ENCODE results near the gene ZNF829.

The ZNF829 gene

DNA sequence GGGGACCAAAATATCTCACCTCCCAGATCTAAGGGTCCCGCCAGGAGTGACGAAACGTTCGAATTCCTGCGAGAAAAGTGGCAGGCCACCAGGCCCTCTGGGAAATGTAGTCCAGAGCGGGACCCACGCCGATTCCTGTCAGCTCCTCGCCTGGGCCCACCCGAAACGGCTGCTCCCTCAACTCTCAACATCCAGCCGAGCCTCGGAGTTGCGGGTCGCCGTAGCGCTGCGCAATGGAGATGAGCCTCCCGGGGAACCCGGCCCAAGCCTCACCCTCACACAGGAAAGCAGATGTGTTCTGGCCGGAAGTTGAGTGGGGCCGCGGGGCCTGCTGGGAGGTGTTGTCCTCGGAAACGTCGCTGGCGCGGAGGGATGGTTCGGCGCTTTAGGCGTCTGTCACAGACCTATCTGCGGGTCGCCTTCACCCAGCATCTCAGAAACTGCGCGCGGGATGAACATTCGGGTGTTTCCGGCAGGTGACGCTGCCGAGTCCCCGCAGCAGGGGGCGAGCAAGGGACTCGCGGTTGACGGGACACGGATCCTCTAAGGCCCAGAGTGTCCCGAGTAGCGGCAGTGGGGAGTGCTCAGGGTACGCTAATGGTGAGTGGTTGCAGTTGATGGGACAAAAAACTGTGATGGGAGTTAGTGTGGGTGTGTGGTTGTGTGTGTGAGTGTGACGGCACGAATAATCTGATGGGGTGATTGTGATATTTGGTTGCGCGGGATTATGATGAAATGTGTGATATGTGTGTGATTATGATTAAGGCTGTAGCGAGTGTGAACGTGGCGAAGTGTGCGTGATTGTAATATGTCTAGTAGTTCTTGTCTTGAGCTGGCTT, at the start of gene ZNF829, which contains the start of gene ZNF568:
ZNF829 (minus strand) TSS at position 300 of the 839 bp plus-strand sequence. CDS start 1,124 bp downstream, outside the sequence.
ZNF568 (plus strand) TSS at position 341 of the 839 bp plus-strand sequence. CDS start 6,439 bp downstream, outside the sequence.
- DNase-seq (ENCODE audit: low spot score) = peak; percentile 88

DNA sequence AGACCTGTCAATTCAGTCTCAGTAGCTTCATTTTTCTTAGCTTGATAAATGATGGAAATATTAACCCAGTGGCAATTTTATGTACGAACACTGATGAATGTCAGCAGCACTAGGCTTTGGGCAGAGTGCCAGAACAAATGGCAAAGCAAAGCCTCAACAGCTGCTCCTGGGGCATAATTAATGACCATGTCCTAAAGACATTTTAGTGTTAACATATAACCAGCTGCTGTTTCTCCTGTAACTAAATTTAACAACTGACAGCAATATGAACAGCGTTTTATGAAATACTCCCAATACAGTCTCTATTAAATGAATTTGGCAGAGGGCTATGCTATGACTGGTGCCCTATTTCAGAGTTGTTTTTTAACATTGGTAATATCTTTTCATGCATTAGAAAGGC, 47.2 kb upstream of the ZNF829 start:
- DNase-seq (ENCODE audit: low spot score) = no peak

DNA sequence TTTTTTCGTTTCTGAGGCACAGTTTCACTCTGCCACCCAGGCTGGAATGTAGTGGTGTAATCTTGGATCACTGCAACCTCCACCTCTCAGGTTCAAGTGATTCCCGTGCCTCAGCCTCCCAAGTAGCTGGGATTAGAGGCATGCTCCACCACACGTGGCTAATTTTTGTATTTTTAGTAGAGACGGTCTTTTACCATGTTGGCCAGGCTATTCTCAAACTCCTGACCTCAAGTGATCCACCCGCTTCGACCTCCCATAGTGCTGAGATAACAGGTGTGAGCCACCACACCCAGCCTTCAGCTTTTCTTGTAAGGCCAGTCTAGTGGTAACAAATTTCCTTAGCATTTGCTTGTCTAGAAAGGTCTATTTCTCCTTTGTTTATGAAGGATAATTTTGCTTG, 46.3 kb upstream of the ZNF829 start:
- no peak for DNase-seq (ENCODE audit: low spot score)

- DNase-seq (ENCODE audit: low spot score) = no peak
Observed at GRCh38 chr19:36950335-36951119, 34.4 kb upstream of the ZNF829 start.

DNA sequence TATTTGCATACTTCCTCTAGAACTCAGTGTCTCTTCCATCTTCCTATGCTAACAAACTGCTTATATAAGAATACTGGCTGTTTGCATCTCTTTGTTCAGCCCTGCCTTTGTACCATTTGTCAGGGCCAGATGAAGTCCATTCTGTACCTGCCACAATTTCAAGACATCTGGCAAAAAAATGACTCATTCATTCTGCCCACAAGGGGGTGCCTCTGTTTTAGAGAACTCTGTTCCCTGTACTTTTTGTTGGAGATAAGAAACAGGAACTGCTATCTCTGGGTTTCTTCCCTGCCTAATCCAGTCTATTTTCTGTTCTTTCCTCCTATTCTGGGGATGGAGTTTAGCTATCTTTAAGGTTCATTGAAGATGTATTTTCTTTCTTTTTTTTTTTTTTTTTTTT, 23.1 kb upstream of the ZNF829 start:
- no peak for DNase-seq (ENCODE audit: low spot score)

DNA sequence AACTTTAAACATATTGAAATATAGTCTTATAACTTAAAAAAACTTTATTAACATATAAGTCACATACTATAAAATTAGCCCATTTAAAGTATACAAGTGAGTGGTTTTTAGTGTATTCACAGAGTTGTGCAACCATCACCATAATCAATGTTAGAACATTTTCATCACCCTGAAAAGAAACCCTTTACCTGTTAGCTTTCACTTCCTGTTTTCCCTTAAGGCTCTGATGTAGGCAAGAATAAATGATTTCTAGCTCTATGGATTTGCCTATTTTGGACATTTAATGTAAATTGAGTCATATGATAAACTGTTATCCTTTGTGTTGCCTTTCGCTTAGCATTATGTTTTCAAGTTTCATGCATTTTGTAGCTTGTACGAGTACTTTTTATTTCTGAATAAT, 15.6 kb upstream of the ZNF829 start:
- DNase-seq (ENCODE audit: low spot score) = no peak

DNA sequence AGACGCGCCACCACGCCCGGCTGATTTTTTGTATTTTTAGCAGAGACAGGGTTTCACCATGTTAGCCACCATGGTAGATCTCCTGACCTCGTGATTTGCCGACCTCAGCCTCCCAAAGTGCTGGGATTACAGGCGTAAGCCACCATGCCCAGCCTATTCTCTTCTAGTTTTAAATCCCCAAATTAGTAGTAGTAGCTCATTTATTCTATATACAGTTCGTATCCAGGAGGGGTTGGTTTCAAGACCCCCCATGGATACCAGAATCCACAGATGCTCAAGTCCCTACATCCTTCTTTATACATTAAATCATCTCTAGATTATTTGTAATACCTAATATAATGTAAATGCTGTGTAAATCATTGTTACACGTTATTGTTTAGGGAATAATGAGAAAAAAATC, 2.0 kb upstream of the ZNF829 start:
- no peak for DNase-seq (ENCODE audit: low spot score)

- no peak for DNase-seq (ENCODE audit: low spot score)
Observed at GRCh38 chr19:36916991-36917390, 900 bp upstream of the ZNF829 start.

DNA sequence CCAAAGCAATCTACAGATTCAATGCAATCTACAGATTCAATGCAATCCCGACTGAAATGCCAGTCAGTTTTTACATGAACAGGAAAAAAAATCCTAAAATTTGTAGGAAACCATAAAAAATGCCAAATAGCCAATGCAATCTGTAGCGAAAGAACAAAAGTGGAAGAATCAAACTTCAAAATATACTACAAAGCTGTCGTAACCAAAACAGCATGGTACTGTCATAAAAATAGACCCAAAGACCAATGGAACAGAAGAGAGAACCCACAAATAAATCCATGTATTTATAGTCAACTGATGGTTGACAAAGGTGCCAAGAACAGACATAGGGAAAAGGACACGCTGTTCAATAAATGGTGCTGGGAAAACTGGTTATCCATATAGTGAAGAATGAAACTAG, 17.7 kb downstream of the ZNF829 start:
- DNase-seq (ENCODE audit: low spot score) = no peak

GRCh38 chr19:36894849-36895383, 21.2 kb downstream of the ZNF829 start:
- no peak for DNase-seq (ENCODE audit: low spot score)

DNA sequence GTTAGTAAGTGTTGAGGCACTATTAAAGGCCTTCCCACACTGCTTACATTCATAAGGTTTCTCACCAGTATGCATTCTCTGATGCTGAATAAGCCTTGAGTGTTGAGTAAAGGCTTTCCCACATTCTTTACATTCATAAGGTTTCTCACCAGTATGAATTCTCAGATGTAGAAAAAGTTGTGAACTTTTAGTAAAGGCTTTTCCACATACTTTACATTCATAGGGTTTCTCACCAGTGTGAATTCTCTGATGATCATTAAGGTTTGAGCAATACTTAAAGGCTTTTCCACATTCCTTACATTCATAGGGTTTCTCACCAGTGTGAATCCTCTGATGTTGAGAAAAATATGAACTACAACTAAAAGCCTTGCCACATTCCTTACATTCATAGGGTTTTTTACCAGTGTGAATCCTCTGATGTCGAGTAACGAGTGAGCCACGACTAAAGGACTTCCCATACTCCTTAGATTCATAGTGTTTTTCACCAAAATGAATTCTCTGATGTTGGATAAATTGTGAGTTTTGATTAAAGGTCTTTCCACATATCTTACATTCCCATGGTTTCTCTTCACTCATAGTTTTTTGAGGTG, 24.2 kb downstream of the ZNF829 start:
- DNase-seq (ENCODE audit: low spot score) = no peak

DNA sequence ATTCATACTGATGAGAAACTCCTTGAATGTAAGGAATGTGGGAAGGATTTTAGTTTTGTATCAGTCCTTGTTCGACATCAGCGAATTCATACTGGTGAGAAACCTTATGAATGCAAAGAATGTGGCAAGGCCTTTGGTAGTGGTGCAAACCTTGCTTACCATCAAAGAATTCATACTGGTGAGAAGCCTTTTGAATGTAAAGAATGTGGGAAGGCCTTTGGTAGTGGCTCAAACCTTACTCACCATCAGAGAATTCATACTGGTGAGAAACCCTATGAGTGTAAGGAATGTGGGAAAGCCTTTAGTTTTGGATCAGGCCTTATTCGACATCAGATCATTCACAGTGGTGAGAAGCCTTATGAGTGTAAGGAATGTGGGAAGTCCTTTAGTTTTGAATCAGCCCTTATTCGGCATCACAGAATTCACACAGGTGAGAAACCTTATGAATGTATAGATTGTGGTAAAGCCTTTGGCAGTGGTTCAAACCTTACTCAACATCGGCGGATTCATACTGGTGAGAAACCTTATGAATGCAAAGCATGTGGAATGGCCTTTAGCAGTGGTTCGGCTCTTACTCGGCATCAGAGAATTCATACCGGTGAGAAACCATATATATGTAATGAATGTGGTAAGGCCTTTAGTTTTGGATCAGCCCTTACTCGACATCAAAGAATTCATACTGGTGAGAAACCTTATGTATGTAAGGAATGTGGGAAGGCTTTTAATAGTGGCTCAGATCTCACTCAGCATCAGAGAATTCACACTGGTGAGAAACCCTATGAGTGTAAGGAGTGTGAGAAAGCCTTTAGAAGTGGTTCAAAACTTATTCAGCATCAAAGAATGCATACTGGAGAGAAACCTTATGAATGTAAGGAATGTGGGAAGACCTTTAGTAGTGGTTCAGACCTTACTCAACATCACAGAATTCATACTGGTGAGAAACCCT, 38.8 kb downstream of the ZNF829 start:
- no peak for DNase-seq (ENCODE audit: low spot score)

GRCh38 chr19:36851898-36852297, 64.2 kb downstream of the ZNF829 start:
- DNase-seq (ENCODE audit: low spot score) = no peak

- DNase-seq (ENCODE audit: low spot score) = peak; percentile 88
Observed at GRCh38 chr19:36850559-36851442, 65.3 kb downstream of the ZNF829 start, which contains the start of gene ZNF345. Gene ZNF345 (plus strand): TSS chr19:36850876. CDS start chr19:36876831, 25,955 bp downstream.

GRCh38 chr19:36849701-36850558, 66.2 kb downstream of the ZNF829 start:
- DNase-seq (ENCODE audit: low spot score) = peak; percentile 89

- DNase-seq (ENCODE audit: low spot score) = no peak
Observed at GRCh38 chr19:36847968-36848367, 68.1 kb downstream of the ZNF829 start.

DNA sequence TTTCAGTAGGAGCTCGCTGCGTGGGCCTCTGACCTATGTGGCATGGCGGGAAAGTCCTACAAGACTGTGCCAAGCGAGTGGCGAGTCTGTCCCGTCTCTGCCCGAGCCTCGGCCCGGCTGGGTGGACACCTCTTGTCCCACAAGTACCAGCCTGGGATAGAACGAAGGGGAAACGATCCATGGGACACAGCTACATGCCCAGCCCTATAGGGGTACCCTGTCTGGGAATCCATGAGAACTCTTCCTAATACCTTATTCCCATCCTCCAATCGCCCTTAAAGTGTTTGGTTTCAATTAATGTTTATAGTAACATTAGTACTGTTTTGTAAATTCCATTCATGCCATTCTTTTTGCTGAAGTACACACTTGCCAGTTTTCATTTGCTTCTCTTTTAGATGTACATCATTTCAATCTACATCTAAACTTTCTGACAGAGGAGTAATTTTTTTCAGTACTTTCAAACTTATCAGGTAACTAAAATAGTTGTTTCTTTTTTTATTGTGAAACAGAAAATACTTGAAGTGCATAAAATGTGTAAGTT, 77.2 kb downstream of the ZNF829 start:
- DNase-seq (ENCODE audit: low spot score) = no peak

Data from germinal center (tissue), 1 donor.